Ishikawa (cell line): Measurements from ENCODE around the gene PPOX.

Experiments
- CEBPB ChIP-seq: IDR thresholded peaks from 2 replicates; pipeline ENCODE4 v1.6.1; 2012
- EP300 ChIP-seq: IDR thresholded peaks from 2 replicates; pipeline ENCODE4 v1.6.1; 2012; ENCODE audit warnings: borderline replicate concordance
- FOXM1 ChIP-seq: IDR thresholded peaks from 2 replicates; pipeline ENCODE4 v1.6.1; 2012; ENCODE audit warnings: low read depth, borderline replicate concordance
- RAD21 ChIP-seq: IDR thresholded peaks from 2 replicates; pipeline ENCODE4 v1.6.1; 2012; ENCODE audit warnings: low read depth
- TAF1 ChIP-seq: IDR thresholded peaks from 2 replicates; pipeline ENCODE4 v1.6.1; 2012; ENCODE audit warnings: low read depth, mild to moderate bottlenecking
- TEAD4 ChIP-seq: IDR thresholded peaks from 2 replicates; pipeline ENCODE4 v1.6.1; 2012
- YY1 ChIP-seq: IDR thresholded peaks from 2 replicates; pipeline ENCODE4 v1.6.1; 2012; ENCODE audit warnings: low read depth

- TF ChIP-seq TAF1 (no peak), CEBPB (no peak), RAD21 (no peak), YY1 (no peak), EP300 (no peak), FOXM1 (no peak), TEAD4 (no peak)
Measured at GRCh38 chr1:161172349-161172748, 6.1 kb downstream of the PPOX start.
